A673 (cell line): ENCODE data around the gene NID1.

Source experiments
- EZH2 ChIP-seq: fragments of 200-600 bp; sonication (generic); IDR thresholded peaks from 2 replicates; pipeline ENCODE4 v1.6.1; 2017; ENCODE audit warnings: borderline replicate concordance, low read depth, mild to moderate bottlenecking, mixed read lengths, antibody characterized with exemption, low read length; ENCODE audit not compliant: poor library complexity, severe bottlenecking
- TF ChIP-seq, protein P1 (sequence below): fragments of 300-800, 200-600 bp; sonication (generic); conservative IDR thresholded peaks from 2 replicates; pipeline ENCODE4 v1.5.1; 2017; ENCODE audit warnings: low read depth, mild to moderate bottlenecking, antibody characterized with exemption, low read length, moderate library complexity, mixed read lengths

DNA sequence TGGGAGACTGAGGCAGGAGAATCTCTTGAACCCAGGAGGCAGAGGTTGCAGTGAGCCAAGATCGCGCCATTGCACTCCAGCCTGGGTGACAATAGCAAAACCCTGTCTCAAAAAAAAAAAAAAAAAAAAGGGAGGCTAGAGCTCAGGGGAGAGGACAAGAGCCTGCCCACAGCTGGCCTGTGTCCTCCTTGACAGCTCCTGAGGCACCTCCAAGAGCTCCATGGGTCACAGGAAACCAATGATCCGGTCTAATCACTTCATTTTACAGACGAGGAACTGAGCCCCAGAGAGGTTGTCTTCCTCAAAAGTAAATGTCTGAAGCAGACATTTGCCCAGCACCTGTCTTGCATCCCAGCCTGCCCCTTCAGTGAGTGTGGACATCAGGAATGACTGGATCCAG lies 49.4 kb downstream of the NID1 start:
- TF ChIP-seq, protein P1, sequence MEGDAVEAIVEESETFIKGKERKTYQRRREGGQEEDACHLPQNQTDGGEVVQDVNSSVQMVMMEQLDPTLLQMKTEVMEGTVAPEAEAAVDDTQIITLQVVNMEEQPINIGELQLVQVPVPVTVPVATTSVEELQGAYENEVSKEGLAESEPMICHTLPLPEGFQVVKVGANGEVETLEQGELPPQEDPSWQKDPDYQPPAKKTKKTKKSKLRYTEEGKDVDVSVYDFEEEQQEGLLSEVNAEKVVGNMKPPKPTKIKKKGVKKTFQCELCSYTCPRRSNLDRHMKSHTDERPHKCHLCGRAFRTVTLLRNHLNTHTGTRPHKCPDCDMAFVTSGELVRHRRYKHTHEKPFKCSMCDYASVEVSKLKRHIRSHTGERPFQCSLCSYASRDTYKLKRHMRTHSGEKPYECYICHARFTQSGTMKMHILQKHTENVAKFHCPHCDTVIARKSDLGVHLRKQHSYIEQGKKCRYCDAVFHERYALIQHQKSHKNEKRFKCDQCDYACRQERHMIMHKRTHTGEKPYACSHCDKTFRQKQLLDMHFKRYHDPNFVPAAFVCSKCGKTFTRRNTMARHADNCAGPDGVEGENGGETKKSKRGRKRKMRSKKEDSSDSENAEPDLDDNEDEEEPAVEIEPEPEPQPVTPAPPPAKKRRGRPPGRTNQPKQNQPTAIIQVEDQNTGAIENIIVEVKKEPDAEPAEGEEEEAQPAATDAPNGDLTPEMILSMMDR: no peak
- no peak for TF ChIP-seq EZH2
